ENCODE data around the gene MYO7B. TPM values are rescaled to one million over a fixed set of nuclear protein-coding genes. Genes with fewer than 3 reads are reported as not detected.
A peak's percentile ranks its signal among the peaks of the same experiment; 100 is the strongest.

MYO7B gene
- total RNA-seq, 6 experiments from 2014 or later: 0.74 to 1.3 (median 0.98) TPM

DNA sequence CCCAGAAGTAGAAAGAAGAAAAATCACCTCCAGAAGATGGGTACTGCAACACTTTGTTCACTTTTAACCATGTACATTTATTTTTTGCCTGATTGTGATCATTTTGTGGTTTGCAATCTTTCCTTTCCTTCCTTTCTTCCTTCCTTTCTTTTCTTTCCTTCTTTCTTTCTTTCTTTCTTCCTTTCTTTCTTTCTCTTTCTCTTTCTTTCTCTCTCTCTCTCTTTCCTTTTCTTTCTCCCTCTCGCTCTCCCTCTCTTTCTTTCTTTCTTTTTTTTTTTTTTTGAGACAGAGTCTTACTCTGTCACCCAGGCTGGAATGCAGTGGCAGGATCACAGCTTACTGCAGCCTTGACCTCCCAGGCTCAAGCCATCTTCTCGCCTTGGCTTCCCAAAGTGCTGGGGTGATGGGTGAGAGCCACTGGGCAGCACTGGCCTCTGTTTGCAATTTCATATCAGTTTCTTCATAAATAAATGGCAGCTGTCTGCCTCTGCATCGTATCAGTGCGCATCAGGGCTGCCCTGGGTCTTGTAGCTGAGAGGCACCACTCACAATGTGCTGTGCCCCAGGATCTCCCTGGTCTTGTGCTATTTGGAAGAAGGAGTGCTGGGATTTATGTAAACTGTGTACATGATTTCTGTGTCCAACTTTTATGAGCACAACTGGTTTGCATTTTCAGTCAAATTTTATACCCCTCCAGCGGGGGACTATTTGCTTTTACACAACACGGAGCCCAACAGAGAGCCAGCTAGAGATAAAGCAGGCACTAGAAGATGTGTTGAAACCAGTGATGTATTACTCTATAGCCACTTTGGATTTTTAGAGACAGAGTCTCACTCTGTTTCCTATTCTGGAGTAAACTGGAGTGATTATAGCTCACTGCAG is 146.7 kb downstream of the MYO7B start:
- H3K27ac Mint-ChIP-seq: no peak overlapping the region
- peaks cover 14% of the 10 kb centered on the region for H3K27me3 Mint-ChIP-seq (ENCODE audit: insufficient read depth)
- H3K4me1 Mint-ChIP-seq (ENCODE audit: low read depth): peaks cover 23% of the 10 kb centered on the region
- DNase-seq: no peak
- no peak overlapping the region; the same call in 1 of the 2 replicates for H3K4me3 Mint-ChIP-seq
- H3K36me3 Mint-ChIP-seq (ENCODE audit: low read depth): no peaks in the 10 kb centered on the region
- H3K9me3 Mint-ChIP-seq: no peaks in the 10 kb centered on the region
- TF ChIP-seq, protein P1, sequence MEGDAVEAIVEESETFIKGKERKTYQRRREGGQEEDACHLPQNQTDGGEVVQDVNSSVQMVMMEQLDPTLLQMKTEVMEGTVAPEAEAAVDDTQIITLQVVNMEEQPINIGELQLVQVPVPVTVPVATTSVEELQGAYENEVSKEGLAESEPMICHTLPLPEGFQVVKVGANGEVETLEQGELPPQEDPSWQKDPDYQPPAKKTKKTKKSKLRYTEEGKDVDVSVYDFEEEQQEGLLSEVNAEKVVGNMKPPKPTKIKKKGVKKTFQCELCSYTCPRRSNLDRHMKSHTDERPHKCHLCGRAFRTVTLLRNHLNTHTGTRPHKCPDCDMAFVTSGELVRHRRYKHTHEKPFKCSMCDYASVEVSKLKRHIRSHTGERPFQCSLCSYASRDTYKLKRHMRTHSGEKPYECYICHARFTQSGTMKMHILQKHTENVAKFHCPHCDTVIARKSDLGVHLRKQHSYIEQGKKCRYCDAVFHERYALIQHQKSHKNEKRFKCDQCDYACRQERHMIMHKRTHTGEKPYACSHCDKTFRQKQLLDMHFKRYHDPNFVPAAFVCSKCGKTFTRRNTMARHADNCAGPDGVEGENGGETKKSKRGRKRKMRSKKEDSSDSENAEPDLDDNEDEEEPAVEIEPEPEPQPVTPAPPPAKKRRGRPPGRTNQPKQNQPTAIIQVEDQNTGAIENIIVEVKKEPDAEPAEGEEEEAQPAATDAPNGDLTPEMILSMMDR (IDR thresholded peaks at IDR 0.05): no peak

DNA sequence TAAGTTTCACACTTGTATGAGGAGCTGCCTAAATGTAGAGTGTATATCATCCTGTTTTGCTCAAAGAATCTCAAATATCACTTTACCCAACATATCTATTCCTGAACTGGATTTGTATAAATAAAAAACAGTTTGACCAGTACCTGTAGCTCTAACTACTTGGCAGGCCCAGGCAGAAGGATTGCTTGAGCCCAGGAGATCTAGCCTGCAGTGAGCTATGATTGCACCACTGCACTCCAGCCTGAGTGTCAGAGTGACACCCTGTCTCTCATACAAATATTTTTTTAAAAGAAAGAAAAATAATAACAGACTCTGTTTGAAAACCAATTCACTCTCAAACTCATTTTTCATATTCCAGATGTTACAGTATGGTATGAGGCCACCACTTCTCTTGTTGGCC is 147.6 kb downstream of the MYO7B start:
- Mint-ChIP-seq H3K36me3 (ENCODE audit: low read depth) (no peaks in the 10 kb centered on the region), H3K27ac (no peak overlapping the region)
- TF ChIP-seq, protein P1 (IDR thresholded peaks at IDR 0.05): no peak

DNA sequence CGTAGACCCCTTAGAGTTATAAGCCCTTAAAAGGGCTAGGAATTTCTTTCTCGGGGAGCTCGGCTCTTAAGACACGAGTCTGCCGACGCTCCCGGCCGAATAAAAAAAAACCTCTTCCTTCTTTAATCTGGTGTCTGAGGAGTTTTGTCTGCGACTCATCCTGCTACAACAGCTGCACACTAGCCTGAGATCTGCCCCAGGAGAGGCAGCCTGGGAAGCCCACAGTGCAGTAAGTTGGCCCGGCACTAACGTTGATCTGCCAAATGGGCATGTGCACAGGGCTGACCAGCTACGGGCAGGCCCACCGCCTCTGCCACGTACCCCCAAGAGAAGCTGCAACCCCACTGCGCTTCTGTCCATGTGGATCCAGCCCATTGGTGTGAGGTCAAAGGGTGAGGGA is 148.3 kb downstream of the MYO7B start:
- H3K9me3 Mint-ChIP-seq: peaks cover 9% of the 10 kb centered on the region
- DNase-seq: peak; percentile 32
- peaks cover 5% of the 10 kb centered on the region for H3K27me3 Mint-ChIP-seq (ENCODE audit: insufficient read depth)
- H3K4me3 Mint-ChIP-seq: peak overlapping the region; percentile 59; the same call in 1 of the 2 replicates
- H3K27ac Mint-ChIP-seq: peak overlapping the region; percentile 28; the same call in 1 of the 2 replicates
- TF ChIP-seq, protein P1 (IDR thresholded peaks at IDR 0.05): no peak
- H3K36me3 Mint-ChIP-seq (ENCODE audit: low read depth): 0 out of 2 replicates have a peak, but pooled peaks cover 3% of the 10 kb centered on the region
- peaks cover 23% of the 10 kb centered on the region for H3K4me1 Mint-ChIP-seq (ENCODE audit: low read depth)

More for the DNA sequence above, 147.6 kb downstream of the MYO7B start:
- Mint-ChIP-seq H3K4me1 (ENCODE audit: low read depth) (peaks cover 23% of the 10 kb centered on the region), H3K27me3 (ENCODE audit: insufficient read depth) (peaks cover 8% of the 10 kb centered on the region), H3K9me3 (peaks cover 2% of the 10 kb centered on the region), H3K4me3 (no peak overlapping the region)
- DNase-seq: no peak

DNA sequence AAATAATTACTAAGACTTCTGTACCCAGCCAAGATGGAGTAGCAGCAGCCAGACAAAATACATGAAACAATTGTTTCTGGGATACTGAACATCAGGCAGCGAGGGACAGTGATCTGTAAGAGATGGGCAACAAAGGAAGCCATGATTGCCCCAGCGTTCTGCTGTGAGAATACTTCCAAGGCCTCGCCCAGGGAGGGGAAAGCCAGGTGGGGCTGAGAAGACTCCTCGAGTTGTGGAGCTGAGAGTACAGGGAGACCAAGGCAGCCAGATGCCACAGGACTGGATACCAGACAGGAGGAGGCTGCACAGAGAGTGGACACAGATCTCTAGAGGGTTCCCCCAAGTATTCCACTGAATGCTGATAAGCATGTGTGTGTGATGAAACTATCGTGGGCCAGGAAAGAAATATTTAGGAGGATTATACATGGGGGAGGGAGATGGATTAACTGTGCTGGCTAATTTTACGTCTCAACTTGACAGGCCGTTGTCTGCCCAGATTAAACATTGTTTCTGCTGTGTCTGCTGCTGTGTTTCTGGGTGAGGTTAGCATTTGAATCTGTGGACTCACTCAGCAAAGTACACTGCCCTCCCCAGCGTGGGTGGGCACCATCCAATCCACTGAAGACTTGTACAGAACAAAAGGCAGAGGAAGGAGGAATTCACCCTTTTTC is 150.1 kb downstream of the MYO7B start:
- Mint-ChIP-seq H3K9me3 (peaks cover 22% of the 10 kb centered on the region), H3K4me1 (ENCODE audit: low read depth) (peaks cover 23% of the 10 kb centered on the region), H3K4me3 (no peak overlapping the region), H3K27ac (no peak overlapping the region), H3K27me3 (ENCODE audit: insufficient read depth) (peaks cover 4% of the 10 kb centered on the region), H3K36me3 (ENCODE audit: low read depth) (peaks cover 11% of the 10 kb centered on the region; the same call in 1 of the 2 replicates)
- no peak for DNase-seq
- TF ChIP-seq, protein P1 (IDR thresholded peaks at IDR 0.05): no peak

Other genes with a start within 250 kb of the MYO7B start
- gene ERCC3, start 241.5 kb upstream of the MYO7B start, total RNA-seq (2021; fragmentation: NEBNext Ultra II Directional; extraction: Animal tissue kit (Norgen Biotek cat#: 25700)): 10 to 100 TPM; 33.0 to 38.5 (median 36.3) TPM
- 10 to 100 TPM; 38.5 to 44.2 (median 40.1) TPM for gene MAP3K2, start 147.7 kb upstream of the MYO7B start, total RNA-seq (2021; fragmentation: NEBNext Ultra II Directional; extraction: Animal tissue kit (Norgen Biotek cat#: 25700))
- not detected for gene PROC, start 117.3 kb upstream of the MYO7B start, total RNA-seq (2021; fragmentation: NEBNext Ultra II Directional; extraction: Animal tissue kit (Norgen Biotek cat#: 25700))
- 10 to 100 TPM; 34.7 to 44.6 (median 38.3) TPM for gene IWS1, start 9.2 kb upstream of the MYO7B start, total RNA-seq (2021; fragmentation: NEBNext Ultra II Directional; extraction: Animal tissue kit (Norgen Biotek cat#: 25700))
- gene GPR17, start 110.5 kb downstream of the MYO7B start, total RNA-seq (2021; fragmentation: NEBNext Ultra II Directional; extraction: Animal tissue kit (Norgen Biotek cat#: 25700)): not detected
- gene LIMS2, start 139.8 kb downstream of the MYO7B start, total RNA-seq (2021; fragmentation: NEBNext Ultra II Directional; extraction: Animal tissue kit (Norgen Biotek cat#: 25700)): 10 to 100 TPM; 47.8 to 65.0 (median 59.1) TPM
- 1 to 10 TPM; 2.5 to 3.2 (median 3.0) TPM for gene SFT2D3, start 165.8 kb downstream of the MYO7B start, total RNA-seq (2021; fragmentation: NEBNext Ultra II Directional; extraction: Animal tissue kit (Norgen Biotek cat#: 25700))

All from HFFc6 (cell line).